ENCODE measurements around the gene TPP1. TPM values are rescaled to one million over a fixed set of nuclear protein-coding genes. Genes with fewer than 3 reads are reported as not detected.
A peak's percentile ranks its signal among the peaks of the same experiment; 100 is the strongest.

The TPP1 gene
- total and polyA plus RNA-seq, 11 donors, result 38.5 to 169 (median 79.7) TPM

GRCh38 chr11:6646918-6647679 lies 27.9 kb upstream of the TPP1 start:
- Histone ChIP-seq H3K4me1 (peaks cover 0 to 64% (median 37%) of the 10 kb centered on the region in 12 donors), H3K27me3 (peaks cover 0 to 3% (median 0%) of the 10 kb centered on the region in 9 donors), H3K36me3 (peaks cover 0 to 4% (median 0%) of the 10 kb centered on the region in 9 donors), H3K27ac (peak overlapping the region; percentile 59 to 92 (median 84)), H3K9me3 (no peaks in the 10 kb centered on the region), H3K4me3 (peak overlapping the region in 6 of 12 donors; percentile 6 to 39 (median 20))
- 38 to 44% (median 43%) methylated on average over 9 of the region's 9 CpGs for WGBS, 4 donors
- intact Hi-C loops (cut with DNase I), result loop anchor here in 3 of 10 donors (2.0 to 5.0 kb wide), 2 partner anchors 35 to 42 kb away; partner anchors contain the start of gene MRPL17 (in 2 of the 3)
- TF ChIP-seq CTCF (IDR thresholded peaks at IDR 0.05) (no peak), POLR2A (IDR thresholded peaks at IDR 0.05) (no peak)
- ATAC-seq (peak; percentile 10 to 45 (median 42)), DNase-seq (peak; percentile 18 to 79 (median 58))

DNA sequence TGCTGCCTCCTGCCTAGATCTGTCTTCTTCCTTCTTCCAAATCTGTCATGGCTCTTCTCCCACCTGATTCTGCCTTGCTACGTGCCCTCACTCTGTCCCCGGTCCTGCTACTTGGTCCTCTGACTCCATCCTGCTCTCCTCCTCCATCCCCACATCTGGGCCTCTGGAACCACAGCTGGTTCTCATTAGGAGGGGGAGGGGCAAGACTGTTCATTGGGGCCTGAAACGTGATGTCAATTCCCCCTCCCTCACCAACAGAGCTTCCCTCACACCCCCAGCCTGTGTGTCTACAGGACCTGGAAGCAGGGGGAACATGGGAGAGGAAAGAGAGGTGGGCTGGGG lies 27.3 kb upstream of the TPP1 start:
- WGBS, 4 donors, result 27 to 45% (median 40%) methylated on average over 3 of the region's 3 CpGs

GRCh38 chr11:6646071-6646470 lies 26.8 kb upstream of the TPP1 start:
- Histone ChIP-seq H3K9me3 (no peaks in the 10 kb centered on the region), H3K36me3 (peaks cover 0 to 6% (median 0%) of the 10 kb centered on the region in 9 donors), H3K4me3 (peak overlapping the region in 5 of 12 donors; percentile 6 to 39 (median 16)), H3K27ac (peak overlapping the region in 10 of 12 donors; percentile 69 to 92 (median 88)), H3K27me3 (no peaks in the 10 kb centered on the region), H3K4me1 (peaks cover 0 to 67% (median 37%) of the 10 kb centered on the region in 12 donors)
- DNase-seq, result peak; percentile 82 to 93 (median 88)
- TF ChIP-seq CTCF (IDR thresholded peaks at IDR 0.05), result no peak
- TF ChIP-seq POLR2A (IDR thresholded peaks at IDR 0.05), result no peak
- intact Hi-C loops (cut with DNase I), result loop anchor here in 3 of 10 donors (2.0 to 5.0 kb wide), 2 partner anchors 36 to 41 kb away; partner anchors contain the start of gene MRPL17 (in 2 of the 3)
- 35 to 58% (median 50%) methylated on average over 12 of the region's 12 CpGs for WGBS, 4 donors
- peak; percentile 83 to 84 (median 84) for ATAC-seq

More for the DNA sequence above, 27.3 kb upstream of the TPP1 start:
- H3K9me3 ChIP-seq, result no peaks in the 10 kb centered on the region
- TF ChIP-seq POLR2A (IDR thresholded peaks at IDR 0.05) (no peak), CTCF (IDR thresholded peaks at IDR 0.05) (no peak)
- DNase-seq, result peak; percentile 52 to 75 (median 68)
- intact Hi-C loops (cut with DNase I), result loop anchor here in 3 of 10 donors (2.0 to 5.0 kb wide), 2 partner anchors 36 to 42 kb away; partner anchors contain the start of gene MRPL17 (in 2 of the 3)
- H3K27ac ChIP-seq, result peak overlapping the region; percentile 59 to 92 (median 84)
- peak overlapping the region in 7 of 12 donors; percentile 6 to 39 (median 16) for H3K4me3 ChIP-seq
- peaks cover 0 to 4% (median 0%) of the 10 kb centered on the region in 9 donors for H3K36me3 ChIP-seq
- peak; percentile 49 to 77 (median 68) for ATAC-seq
- H3K4me1 ChIP-seq, result peaks cover 0 to 69% (median 37%) of the 10 kb centered on the region in 12 donors
- peaks cover 0 to 2% (median 0%) of the 10 kb centered on the region in 9 donors for H3K27me3 ChIP-seq

- WGBS, 4 donors, result 85 to 89% (median 88%) methylated on average over 7 of the region's 7 CpGs
- ATAC-seq (no peak), DNase-seq (no peak)
- intact Hi-C loops (cut with DNase I), result no loop called here
- no peaks in the 10 kb centered on the region for H3K27me3 ChIP-seq
- H3K4me3 ChIP-seq, result no peak overlapping the region
- H3K9me3 ChIP-seq, result no peaks in the 10 kb centered on the region
- peaks cover 0 to 22% (median 0%) of the 10 kb centered on the region in 9 donors for H3K36me3 ChIP-seq
- no peak overlapping the region for H3K27ac ChIP-seq
- peaks cover 0 to 66% (median 46%) of the 10 kb centered on the region in 12 donors for H3K4me1 ChIP-seq
- TF ChIP-seq POLR2A (IDR thresholded peaks at IDR 0.05) (no peak), CTCF (IDR thresholded peaks at IDR 0.05) (no peak)
Measured at GRCh38 chr11:6642957-6643356, 23.7 kb upstream of the TPP1 start.
